Measurements from ENCODE around the gene TGFBR2.

- no peak for TF ChIP-seq EZH2phosphoT487 (conservative IDR thresholded peaks at IDR 0.05; ENCODE audit: low read length)
- TF ChIP-seq CTCF (IDR thresholded peaks at IDR 0.05; ENCODE audit: insufficient read depth, low read length, poor library complexity, severe bottlenecking) = no peak
These were observed 27.9 kb upstream of the TGFBR2 start for GRCh38 chr3:30578479-30578878.

All from SU-DHL-6 (cell line).